HEK293 (cell line): ENCODE measurements around the gene HPCA.

ENCODE experiments used
- CTCF ChIA-PET: fragments of 350-600 bp; formaldehyde crosslinking; extraction: SDS; loops from one replicate; lab custom pipeline; 2021; ENCODE audit warnings: antibody characterized with exemption; lab: Yijun Ruan, JAX
- POLR2A ChIA-PET: fragments of 300-600 bp; formaldehyde crosslinking; extraction: SDS; loops from one replicate; lab custom pipeline; 2020; ENCODE audit warnings: antibody characterized with exemption, inconsistent platforms; lab: Yijun Ruan, JAX
- H3K27ac ChIP-seq: fragments of 200-500 bp; sonication (Bioruptor generic); 2 replicates; pipeline ENCODE4 v1.5.1; 2014; ENCODE audit warnings: low read depth, low read length, control low read depth, inconsistent platforms; ENCODE audit errors: extremely low read depth
- H3K36me3 ChIP-seq, 2 experiments: fragments of 200-500 bp in 1 of 2; sonication (Bioruptor generic) in 1 of 2; 1 replicate in 1 of 2; 2 replicates in 1 of 2; pipeline ENCODE4 v1.5.1; 2014 to 2017; ENCODE audit warnings: inconsistent platforms in 2 of 2, low read length in 2 of 2; ENCODE audit not compliant: control insufficient read depth in 2 of 2, insufficient read depth in 1 of 2
- H3K4me1 ChIP-seq: fragments of 200-500 bp; sonication (Bioruptor generic); 2 replicates; pipeline ENCODE4 v1.5.1; 2014; ENCODE audit warnings: mild to moderate bottlenecking, low read length, inconsistent platforms; ENCODE audit not compliant: control insufficient read depth, insufficient read depth
- H3K4me3 ChIP-seq: 2 replicates; pipeline ENCODE4 v1.5.1; 2011; ENCODE audit warnings: low read depth, mild to moderate bottlenecking, control low read depth, low read length, moderate library complexity
- H3K9me3 ChIP-seq: fragments of 200-500 bp; sonication (Bioruptor generic); 2 replicates; pipeline ENCODE4 v1.5.1; 2014; ENCODE audit warnings: low read depth, low read length, inconsistent platforms; ENCODE audit not compliant: control insufficient read depth, insufficient read depth
- GLI2 ChIP-seq: fragments of 450-650 bp; formaldehyde crosslinking; IDR thresholded peaks from 2 replicates; pipeline ENCODE4; 2017; ENCODE audit warnings: missing biosample characterization, missing genetic modification characterization, low read depth, borderline replicate concordance
- KLF10 ChIP-seq: fragments of 450-650 bp; IDR thresholded peaks from 2 replicates; pipeline ENCODE4 v1.5.1; 2018; ENCODE audit warnings: missing biosample characterization, mild to moderate bottlenecking, missing genetic modification characterization
- ZIC2 ChIP-seq: fragments of 450-650 bp; formaldehyde crosslinking; IDR thresholded peaks from 2 replicates; pipeline ENCODE4 v1.5.1; 2016; ENCODE audit warnings: missing biosample characterization, missing genetic modification characterization
- ZNF426 ChIP-seq: fragments of 450-650 bp; formaldehyde crosslinking; IDR thresholded peaks from 2 replicates; pipeline ENCODE4 v1.5.1; 2017; ENCODE audit warnings: missing biosample characterization, missing genetic modification characterization, mild to moderate bottlenecking, inconsistent platforms, moderate library complexity
- ZNF548 ChIP-seq: fragments of 450-650 bp; formaldehyde crosslinking; IDR thresholded peaks from 2 replicates; pipeline ENCODE4 v1.5.1; 2016; ENCODE audit warnings: missing biosample characterization, missing genetic modification characterization
- ZNF658 ChIP-seq: fragments of 450-650 bp; formaldehyde crosslinking; IDR thresholded peaks from 2 replicates; pipeline ENCODE4; 2016; ENCODE audit warnings: missing biosample characterization, missing genetic modification characterization
- ZNF747 ChIP-seq: fragments of 450-650 bp; formaldehyde crosslinking; IDR thresholded peaks from 2 replicates; pipeline ENCODE4 v1.5.1; 2016; ENCODE audit warnings: missing biosample characterization, missing genetic modification characterization
- ZNF76 ChIP-seq: fragments of 450-650 bp; formaldehyde crosslinking; IDR thresholded peaks from 2 replicates; pipeline ENCODE4; 2016; ENCODE audit warnings: low read depth, missing biosample characterization, missing genetic modification characterization, borderline replicate concordance
- ZSCAN16 ChIP-seq: fragments of 450-650 bp; formaldehyde crosslinking; IDR thresholded peaks from 2 replicates; pipeline ENCODE4 v1.5.1; 2016; ENCODE audit warnings: missing biosample characterization, missing genetic modification characterization
- ZXDB ChIP-seq: fragments of 450-650 bp; formaldehyde crosslinking; IDR thresholded peaks from 2 replicates; pipeline ENCODE4 v1.5.1; 2016; ENCODE audit warnings: missing biosample characterization, missing genetic modification characterization
- TF ChIP-seq, protein P1 (sequence below): fragments of 450-650 bp; formaldehyde crosslinking; IDR thresholded peaks from 2 replicates; pipeline ENCODE4 v1.5.1; 2016; ENCODE audit warnings: missing biosample characterization, missing genetic modification characterization
- TF ChIP-seq, protein P2 (sequence below): fragments of 450-650 bp; formaldehyde crosslinking; IDR thresholded peaks from 2 replicates; pipeline ENCODE4 v1.5.1; 2016; ENCODE audit warnings: missing biosample characterization, missing genetic modification characterization
- TF ChIP-seq, protein P3 (sequence below): fragments of 450-650 bp; formaldehyde crosslinking; IDR thresholded peaks from 2 replicates; pipeline ENCODE4 v1.5.1; 2016; ENCODE audit warnings: missing biosample characterization, missing genetic modification characterization, borderline replicate concordance
- TF ChIP-seq, protein P4 (sequence below): fragments of 450-650 bp; formaldehyde crosslinking; IDR thresholded peaks from 2 replicates; pipeline ENCODE4 v1.5.1; 2016; ENCODE audit warnings: missing biosample characterization, missing genetic modification characterization, borderline replicate concordance
- TF ChIP-seq, protein P5 (sequence below): fragments of 450-650 bp; formaldehyde crosslinking; IDR thresholded peaks from 2 replicates; pipeline ENCODE4 v1.5.0; 2017; ENCODE audit warnings: missing biosample characterization, missing genetic modification characterization, borderline replicate concordance
- TF ChIP-seq, protein P6 (sequence below): fragments of 450-650 bp; formaldehyde crosslinking; IDR thresholded peaks from 2 replicates; pipeline ENCODE4 v1.5.1; 2016; ENCODE audit warnings: missing biosample characterization, missing genetic modification characterization
- TF ChIP-seq, protein P7 (sequence below): fragments of 450-650 bp; formaldehyde crosslinking; IDR thresholded peaks from 2 replicates; pipeline ENCODE4 v1.5.1; 2016; ENCODE audit warnings: missing biosample characterization, missing genetic modification characterization

HPCA gene

DNA sequence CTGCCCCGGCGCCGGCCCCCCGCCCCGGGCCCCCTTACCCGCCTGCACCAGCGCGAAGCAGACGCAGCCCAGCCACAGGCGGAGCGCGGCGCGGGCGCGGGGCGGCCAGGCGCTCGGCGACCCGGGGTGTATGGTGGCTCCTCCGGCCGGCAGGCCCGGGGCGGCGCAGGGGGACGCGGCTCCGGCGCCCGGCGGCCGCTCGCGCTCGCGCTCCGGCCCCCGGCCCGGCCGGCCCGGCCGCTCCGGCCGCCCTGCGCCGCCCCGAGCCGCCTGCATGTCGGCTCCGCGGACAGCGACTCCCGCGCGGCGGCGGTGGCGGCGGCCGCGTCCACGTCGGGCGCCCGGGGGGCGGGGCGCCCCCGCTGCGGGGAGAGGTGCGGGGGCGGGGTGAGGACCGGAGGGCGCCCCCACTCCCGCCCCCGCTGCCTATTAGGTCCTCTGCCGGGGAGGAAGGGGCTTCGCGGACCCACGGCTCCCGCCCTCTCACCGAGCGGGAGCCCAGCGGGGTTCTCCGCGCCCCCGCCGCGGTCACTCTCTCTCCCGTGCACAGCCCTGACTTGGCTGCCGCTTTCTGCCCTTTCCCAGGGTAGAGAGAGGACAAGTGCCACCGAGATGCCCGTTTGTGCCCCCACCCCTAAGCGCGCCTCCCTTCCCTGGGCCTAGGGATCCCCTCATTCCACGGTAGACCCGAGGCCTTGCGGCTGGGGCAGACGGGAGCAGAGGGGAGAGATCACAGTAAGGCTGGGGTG, 15.5 kb upstream of the HPCA start, which contains the start of gene FNDC5 (continued):
- TF ChIP-seq, protein P1, sequence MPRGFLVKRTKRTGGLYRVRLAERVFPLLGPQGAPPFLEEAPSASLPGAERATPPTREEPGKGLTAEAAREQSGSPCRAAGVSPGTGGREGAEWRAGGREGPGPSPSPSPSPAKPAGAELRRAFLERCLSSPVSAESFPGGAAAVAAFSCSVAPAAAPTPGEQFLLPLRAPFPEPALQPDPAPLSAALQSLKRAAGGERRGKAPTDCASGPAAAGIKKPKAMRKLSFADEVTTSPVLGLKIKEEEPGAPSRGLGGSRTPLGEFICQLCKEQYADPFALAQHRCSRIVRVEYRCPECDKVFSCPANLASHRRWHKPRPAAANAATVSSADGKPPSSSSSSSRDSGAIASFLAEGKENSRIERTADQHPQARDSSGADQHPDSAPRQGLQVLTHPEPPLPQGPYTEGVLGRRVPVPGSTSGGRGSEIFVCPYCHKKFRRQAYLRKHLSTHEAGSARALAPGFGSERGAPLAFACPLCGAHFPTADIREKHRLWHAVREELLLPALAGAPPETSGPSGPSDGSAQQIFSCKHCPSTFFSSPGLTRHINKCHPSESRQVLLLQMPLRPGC (tag by site-specific recombination) = no peak
- TF ChIP-seq ZNF76 (tag by site-specific recombination) = no peak
- TF ChIP-seq, protein P2, sequence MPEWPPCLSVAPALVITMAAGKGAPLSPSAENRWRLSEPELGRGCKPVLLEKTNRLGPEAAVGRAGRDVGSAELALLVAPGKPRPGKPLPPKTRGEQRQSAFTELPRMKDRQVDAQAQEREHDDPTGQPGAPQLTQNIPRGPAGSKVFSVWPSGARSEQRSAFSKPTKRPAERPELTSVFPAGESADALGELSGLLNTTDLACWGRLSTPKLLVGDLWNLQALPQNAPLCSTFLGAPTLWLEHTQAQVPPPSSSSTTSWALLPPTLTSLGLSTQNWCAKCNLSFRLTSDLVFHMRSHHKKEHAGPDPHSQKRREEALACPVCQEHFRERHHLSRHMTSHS = no peak
- TF ChIP-seq ZSCAN16 (tag by site-specific recombination) = no peak
- TF ChIP-seq ZIC2 (tag by site-specific recombination) = peak; percentile 73
- no peak for TF ChIP-seq ZNF658 (tag by site-specific recombination)
- TF ChIP-seq, protein P3, sequence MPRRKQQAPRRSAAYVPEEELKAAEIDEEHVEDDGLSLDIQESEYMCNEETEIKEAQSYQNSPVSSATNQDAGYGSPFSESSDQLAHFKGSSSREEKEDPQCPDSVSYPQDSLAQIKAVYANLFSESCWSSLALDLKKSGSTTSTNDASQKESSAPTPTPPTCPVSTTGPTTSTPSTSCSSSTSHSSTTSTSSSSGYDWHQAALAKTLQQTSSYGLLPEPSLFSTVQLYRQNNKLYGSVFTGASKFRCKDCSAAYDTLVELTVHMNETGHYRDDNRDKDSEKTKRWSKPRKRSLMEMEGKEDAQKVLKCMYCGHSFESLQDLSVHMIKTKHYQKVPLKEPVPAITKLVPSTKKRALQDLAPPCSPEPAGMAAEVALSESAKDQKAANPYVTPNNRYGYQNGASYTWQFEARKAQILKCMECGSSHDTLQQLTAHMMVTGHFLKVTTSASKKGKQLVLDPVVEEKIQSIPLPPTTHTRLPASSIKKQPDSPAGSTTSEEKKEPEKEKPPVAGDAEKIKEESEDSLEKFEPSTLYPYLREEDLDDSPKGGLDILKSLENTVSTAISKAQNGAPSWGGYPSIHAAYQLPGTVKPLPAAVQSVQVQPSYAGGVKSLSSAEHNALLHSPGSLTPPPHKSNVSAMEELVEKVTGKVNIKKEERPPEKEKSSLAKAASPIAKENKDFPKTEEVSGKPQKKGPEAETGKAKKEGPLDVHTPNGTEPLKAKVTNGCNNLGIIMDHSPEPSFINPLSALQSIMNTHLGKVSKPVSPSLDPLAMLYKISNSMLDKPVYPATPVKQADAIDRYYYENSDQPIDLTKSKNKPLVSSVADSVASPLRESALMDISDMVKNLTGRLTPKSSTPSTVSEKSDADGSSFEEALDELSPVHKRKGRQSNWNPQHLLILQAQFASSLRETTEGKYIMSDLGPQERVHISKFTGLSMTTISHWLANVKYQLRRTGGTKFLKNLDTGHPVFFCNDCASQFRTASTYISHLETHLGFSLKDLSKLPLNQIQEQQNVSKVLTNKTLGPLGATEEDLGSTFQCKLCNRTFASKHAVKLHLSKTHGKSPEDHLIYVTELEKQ (tag by site-specific recombination) = no peak
- TF ChIP-seq GLI2 (tag by site-specific recombination) = no peak
- TF ChIP-seq, protein P4, sequence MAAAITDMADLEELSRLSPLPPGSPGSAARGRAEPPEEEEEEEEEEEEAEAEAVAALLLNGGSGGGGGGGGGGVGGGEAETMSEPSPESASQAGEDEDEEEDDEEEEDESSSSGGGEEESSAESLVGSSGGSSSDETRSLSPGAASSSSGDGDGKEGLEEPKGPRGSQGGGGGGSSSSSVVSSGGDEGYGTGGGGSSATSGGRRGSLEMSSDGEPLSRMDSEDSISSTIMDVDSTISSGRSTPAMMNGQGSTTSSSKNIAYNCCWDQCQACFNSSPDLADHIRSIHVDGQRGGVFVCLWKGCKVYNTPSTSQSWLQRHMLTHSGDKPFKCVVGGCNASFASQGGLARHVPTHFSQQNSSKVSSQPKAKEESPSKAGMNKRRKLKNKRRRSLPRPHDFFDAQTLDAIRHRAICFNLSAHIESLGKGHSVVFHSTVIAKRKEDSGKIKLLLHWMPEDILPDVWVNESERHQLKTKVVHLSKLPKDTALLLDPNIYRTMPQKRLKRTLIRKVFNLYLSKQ (tag by site-specific recombination) = no peak
- TF ChIP-seq KLF10 (tag by site-specific recombination) = no peak

DNA sequence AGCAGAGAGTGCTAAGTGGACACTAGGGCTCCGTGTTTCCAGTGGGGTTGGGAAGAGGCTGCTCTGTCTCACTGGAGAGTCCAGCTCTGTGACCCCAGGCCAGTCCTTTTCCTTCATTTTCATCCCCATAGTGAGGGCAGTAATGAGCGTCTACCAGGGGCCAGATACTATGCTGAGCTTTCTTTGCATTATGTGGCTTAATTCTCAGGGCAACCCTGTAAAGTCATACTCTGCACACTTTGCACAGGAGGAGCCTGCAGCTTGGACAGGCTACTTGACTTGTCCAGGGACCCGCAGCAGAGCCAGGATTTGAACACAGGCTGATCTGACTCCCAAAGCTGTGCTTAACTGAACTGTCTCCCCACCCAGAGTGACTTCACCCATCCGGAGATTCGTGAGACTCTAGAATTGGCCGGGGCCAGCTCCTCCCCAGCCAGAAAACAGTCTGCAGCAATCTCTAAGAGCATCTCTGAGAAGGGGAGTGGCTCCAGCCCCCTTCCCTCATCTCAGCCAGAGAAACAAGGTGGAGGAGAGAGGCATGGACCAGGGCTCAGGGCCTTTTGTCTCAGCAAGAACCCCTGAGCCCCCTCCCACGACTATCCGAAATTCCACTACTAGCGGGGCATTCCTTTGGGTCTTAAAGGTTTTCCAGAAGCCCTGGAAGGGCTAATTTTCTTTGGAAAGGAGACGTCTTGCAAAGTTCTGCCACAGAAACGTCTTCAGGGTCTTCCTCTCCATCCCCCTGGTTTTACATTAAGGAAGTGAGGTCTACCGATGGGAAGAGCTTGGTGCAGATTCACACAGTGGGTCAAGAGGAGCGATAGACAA, 14.7 kb upstream of the HPCA start:
- no peak overlapping the region for H3K27ac ChIP-seq
- no peaks in the 10 kb centered on the region; the same call in 1 of the 2 replicates for H3K4me1 ChIP-seq
- peaks cover 0 to 11% of the 10 kb centered on the region in 2 experiments; a peak in 1 of 3 replicates for H3K36me3 ChIP-seq
- ChIA-PET POLR2A (interaction anchor here (0.6 kb wide), 1 partner anchor 56 kb away, joined by 4 read pairs; no protein-coding TSS in a partner anchor), CTCF (interaction anchor here (0.6 to 1.9 kb wide), 24 partner anchors 8 to 1568 kb away, joined by 3 to 8 read pairs (median 3); partner anchors contain the start of genes HPCA, RNF19B, S100PBP and YARS1)
- no peak overlapping the region for H3K4me3 ChIP-seq
- H3K9me3 ChIP-seq = no peaks in the 10 kb centered on the region
- TF ChIP-seq ZNF426 (tag by site-specific recombination) (no peak), ZXDB (tag by site-specific recombination) (no peak), ZNF548 (tag by site-specific recombination) (no peak), ZNF747 (tag by site-specific recombination) (no peak)
- TF ChIP-seq, protein P5, sequence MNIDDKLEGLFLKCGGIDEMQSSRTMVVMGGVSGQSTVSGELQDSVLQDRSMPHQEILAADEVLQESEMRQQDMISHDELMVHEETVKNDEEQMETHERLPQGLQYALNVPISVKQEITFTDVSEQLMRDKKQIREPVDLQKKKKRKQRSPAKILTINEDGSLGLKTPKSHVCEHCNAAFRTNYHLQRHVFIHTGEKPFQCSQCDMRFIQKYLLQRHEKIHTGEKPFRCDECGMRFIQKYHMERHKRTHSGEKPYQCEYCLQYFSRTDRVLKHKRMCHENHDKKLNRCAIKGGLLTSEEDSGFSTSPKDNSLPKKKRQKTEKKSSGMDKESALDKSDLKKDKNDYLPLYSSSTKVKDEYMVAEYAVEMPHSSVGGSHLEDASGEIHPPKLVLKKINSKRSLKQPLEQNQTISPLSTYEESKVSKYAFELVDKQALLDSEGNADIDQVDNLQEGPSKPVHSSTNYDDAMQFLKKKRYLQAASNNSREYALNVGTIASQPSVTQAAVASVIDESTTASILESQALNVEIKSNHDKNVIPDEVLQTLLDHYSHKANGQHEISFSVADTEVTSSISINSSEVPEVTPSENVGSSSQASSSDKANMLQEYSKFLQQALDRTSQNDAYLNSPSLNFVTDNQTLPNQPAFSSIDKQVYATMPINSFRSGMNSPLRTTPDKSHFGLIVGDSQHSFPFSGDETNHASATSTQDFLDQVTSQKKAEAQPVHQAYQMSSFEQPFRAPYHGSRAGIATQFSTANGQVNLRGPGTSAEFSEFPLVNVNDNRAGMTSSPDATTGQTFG = no peak
- TF ChIP-seq, protein P6, sequence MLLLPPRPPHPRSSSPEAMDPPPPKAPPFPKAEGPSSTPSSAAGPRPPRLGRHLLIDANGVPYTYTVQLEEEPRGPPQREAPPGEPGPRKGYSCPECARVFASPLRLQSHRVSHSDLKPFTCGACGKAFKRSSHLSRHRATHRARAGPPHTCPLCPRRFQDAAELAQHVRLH (tag by site-specific recombination) = no peak
- TF ChIP-seq, protein P7, sequence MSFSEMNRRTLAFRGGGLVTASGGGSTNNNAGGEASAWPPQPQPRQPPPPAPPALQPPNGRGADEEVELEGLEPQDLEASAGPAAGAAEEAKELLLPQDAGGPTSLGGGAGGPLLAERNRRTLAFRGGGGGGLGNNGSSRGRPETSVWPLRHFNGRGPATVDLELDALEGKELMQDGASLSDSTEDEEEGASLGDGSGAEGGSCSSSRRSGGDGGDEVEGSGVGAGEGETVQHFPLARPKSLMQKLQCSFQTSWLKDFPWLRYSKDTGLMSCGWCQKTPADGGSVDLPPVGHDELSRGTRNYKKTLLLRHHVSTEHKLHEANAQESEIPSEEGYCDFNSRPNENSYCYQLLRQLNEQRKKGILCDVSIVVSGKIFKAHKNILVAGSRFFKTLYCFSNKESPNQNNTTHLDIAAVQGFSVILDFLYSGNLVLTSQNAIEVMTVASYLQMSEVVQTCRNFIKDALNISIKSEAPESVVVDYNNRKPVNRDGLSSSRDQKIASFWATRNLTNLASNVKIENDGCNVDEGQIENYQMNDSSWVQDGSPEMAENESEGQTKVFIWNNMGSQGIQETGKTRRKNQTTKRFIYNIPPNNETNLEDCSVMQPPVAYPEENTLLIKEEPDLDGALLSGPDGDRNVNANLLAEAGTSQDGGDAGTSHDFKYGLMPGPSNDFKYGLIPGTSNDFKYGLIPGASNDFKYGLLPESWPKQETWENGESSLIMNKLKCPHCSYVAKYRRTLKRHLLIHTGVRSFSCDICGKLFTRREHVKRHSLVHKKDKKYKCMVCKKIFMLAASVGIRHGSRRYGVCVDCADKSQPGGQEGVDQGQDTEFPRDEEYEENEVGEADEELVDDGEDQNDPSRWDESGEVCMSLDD (tag by site-specific recombination) = no peak
- TF ChIP-seq, protein P2 = no peak
